SKM-1 (cell line): Measurements from ENCODE around the gene S100B.
A peak's percentile ranks its signal among the peaks of the same experiment; 100 is the strongest.
"Not testable (repeated sequence)": the region's sequence is repeated elsewhere in the genome, so short reads cannot be mapped to it uniquely, and the experiment has no call there.

Source experiments
- DNase-seq: peaks from one replicate; lab custom pipeline; 2025; ENCODE audit not compliant: unreplicated experiment; lab: John Stamatoyannopoulos, UW

S100B gene

GRCh38 chr21:46604975-46605766 lies at the start of gene S100B:
TSS of gene S100B (minus strand) at chr21:46605082. CDS start at chr21:46602415, 2,667 bp downstream.
- DNase-seq: peak; percentile 56

DNA sequence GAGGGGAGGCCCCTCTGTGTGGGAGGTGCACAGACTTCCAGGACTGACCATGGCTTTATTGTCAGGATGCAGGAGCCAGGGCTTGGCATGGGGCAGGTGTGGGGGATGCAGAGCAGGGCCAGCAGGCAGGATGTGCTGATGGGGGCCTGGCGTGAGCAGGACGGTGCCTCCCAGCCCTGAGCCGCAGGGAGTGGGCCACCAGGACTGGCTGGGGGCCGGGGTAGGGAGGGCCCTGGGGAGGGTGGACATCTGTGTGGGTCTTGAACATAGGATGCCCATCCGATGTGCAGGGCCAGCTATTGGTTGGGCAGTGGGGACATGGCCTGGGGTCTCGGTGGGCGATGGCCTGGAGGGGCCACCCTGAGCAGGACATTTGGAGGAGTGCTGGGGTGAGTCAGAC lies 46.2 kb upstream of the S100B start:
- no peak for DNase-seq

DNA sequence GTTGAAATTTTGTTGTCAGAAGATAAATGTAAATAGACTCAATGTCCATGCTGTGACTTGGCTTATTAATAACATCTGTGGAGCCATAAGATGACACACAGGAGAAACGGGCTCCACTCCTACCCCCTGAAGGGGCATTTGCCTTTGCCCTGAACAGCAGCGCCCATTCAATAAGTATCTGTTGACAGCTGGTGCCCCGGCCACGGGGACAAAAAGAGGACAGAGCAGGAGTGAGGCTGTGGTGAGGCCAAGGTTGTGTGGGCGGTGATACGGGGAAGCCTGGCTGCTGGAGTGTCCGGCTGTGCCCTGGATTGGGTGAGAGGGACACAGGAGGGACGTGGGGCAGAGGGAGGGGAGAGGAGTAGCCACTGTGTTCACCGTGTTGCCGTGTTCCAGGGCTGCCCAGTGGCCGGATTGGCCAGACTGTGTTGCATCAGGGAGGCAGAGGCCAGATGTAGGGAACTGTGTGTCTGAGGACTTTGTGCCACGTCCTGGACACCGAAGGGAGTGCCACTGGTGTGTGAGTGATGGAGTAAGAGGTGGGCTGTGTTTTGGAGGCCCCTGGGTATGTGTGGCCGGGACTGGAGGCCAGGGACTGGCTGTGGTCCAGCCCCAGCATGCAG lies 45.7 kb upstream of the S100B start:
- DNase-seq: no peak

DNA sequence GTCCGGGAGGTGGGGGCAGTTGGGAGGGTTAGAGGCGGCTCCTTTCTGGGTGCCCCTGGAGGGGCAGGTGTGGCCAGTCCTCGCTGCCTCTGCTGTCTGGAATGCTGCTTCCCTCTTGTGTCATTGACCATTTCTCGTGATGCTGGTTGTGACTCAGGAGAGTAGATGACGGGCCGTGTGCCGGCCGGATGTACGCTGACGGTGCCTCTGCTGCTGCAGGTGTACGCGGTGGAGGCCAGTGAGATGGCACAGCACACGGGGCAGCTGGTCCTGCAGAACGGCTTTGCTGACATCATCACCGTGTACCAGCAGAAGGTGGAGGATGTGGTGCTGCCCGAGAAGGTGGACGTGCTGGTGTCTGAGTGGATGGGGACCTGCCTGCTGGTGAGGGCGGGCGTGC lies 44.5 kb upstream of the S100B start:
- no peak for DNase-seq

- DNase-seq: no peak
These were observed 43.7 kb upstream of the S100B start for GRCh38 chr21:46648539-46648938.

GRCh38 chr21:46646541-46647154 lies 41.8 kb upstream of the S100B start:
- no peak for DNase-seq

GRCh38 chr21:46645840-46646239 lies 41.0 kb upstream of the S100B start:
- no peak for DNase-seq

DNA sequence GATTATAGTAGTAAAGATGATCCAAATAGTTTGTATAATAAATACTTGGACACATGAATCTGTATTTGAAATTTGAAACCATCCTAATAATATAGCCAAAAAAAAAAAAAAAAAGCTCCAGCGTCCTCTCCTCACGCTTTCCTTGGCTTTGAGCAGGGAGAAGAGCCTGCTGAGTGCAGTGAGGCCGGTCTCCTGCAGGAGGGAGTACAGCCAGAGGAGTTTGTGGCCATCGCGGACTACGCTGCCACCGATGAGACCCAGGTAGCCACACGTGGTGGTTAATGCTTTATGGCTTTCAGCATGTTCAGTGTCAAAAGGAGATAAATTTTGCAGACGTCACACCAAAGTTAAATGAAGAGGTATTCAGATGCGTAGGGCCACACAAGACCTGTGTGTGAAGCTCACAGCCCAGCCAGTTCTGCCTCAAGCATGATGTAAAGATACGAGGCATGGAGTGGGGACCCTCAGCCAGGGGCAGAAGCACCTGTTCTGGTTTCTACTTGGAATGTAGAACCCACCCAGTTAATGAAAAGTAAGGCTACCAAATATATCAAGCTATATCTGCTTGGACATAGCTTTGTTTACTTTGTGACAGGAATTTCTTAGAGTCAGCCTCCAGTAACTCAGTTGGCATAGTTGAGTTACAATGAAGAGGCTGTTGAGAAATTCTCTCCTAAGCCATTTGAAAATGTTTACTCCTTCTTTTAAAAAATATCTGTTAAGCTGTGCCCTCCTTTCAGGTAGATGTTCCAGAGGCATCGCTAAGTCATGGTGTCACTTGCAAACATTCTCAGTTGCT lies 38.7 kb upstream of the S100B start:
- DNase-seq: no peak

DNA sequence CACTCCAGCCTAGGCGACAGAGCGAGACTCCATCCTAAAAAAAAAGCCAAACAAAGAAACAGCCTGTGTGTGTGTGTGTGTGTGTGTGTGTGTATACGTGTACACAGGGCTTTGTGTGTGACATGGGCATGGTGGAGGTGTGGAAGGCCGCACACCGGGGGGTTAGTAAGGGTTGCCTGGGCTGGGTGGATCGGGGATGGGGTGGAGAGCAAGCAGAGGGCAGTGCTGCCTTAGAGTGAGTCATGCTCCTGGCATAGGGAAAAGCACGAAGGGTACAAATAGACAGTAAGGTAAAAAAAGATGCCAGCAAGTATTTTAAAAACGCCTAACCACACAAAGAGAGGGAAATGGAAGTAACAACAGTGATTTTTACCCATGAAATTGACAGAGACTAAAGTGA lies 36.8 kb upstream of the S100B start:
- no peak for DNase-seq

- DNase-seq: no peak
These were observed 34.9 kb upstream of the S100B start for GRCh38 chr21:46639489-46640386.

DNA sequence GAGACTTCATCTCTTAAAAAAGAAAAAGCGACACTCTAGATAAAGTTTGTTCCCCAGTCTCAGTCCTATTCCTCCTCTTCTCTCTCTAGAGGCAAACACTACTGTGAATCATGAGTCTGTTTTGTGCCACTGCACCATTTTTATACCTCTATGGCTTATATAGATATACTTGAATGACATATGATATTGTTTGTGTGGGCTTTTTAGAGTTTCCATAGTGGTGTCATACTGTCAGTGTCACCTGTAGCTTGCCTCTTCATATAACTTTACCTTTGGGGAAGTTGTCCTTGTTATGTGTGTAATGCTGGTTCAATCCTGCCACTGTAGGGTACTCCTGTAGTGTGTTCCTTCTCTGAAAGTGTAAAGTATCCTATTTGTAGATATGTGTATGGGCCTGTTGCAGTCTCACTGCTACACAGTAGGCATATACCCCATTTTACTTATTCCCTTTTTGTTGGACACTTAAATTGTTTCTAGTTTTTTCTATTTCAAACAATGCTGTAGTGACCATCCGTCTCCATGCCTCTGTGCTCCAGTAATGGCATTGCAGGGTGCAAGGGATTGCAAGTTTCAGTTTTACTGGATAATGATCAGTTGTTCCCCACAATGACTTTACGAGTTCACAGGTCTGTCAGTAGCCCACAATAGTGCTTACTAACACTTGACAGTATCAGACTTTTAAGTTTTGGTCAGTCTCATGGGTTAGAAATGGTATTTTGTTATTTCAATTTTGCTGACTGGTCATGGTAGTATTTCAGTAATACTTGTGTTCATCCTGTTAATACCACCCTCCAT lies 33.3 kb upstream of the S100B start:
- DNase-seq: no peak

DNA sequence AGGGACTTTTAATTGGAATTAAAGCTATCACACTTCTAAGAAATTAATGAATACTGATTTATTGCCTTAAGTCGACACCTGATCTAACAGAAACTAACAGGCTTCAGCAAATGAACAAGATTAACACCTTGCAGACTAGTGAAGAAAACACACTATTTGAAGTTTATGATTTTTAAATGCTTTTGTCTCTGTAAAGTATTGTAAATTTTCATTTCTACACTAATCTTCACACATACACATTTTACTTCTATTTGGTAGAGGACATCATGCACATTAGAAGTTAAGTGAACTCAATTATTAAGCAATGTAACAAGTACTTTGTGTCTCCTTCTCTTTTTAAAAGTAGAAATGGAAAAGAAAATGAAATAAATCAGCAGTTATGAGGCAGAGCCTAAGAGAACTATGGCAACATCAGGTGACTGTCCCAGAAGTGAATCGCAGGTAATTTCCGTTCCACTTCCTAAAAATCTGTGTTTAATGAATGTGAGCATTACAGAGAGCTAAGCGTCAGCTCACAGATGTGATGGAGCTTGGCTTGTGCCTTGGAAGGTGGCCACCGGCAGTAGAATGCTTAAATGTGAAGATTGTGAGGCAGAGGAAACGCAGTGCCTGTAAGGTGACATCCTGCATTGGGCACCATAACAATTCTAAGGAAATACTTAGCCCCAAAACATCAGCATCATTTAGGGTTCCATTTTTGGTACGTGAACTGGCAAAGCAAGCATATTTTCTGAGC lies 31.8 kb upstream of the S100B start:
- no peak for DNase-seq

- no peak for DNase-seq
These were observed 31.3 kb upstream of the S100B start for GRCh38 chr21:46636181-46636512.

GRCh38 chr21:46635324-46636180 lies 30.7 kb upstream of the S100B start, which contains the start of gene PRMT2:
TSS of gene PRMT2 (plus strand) at chr21:46635674. CDS start at chr21:46636952, 1,278 bp downstream.
- peak; percentile 83 for DNase-seq

DNA sequence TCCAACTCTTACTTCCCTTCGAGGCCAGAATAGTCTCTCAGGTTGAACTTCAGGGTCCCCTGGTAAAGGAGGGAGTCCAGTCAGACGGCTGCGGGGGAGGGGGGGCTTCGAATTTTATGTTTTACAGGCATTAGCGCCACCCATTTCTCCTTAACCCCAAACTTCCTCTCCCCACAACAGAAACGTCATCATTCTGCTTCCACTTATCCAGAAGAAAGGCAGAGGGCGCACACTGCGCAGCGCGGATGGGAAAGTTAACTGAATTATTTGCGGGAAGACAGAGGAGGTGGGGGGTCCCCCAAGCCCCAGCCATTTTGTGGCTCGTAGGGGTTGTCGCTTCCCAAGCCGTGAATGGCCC lies 30.1 kb upstream of the S100B start:
- peak; percentile 58 for DNase-seq

DNA sequence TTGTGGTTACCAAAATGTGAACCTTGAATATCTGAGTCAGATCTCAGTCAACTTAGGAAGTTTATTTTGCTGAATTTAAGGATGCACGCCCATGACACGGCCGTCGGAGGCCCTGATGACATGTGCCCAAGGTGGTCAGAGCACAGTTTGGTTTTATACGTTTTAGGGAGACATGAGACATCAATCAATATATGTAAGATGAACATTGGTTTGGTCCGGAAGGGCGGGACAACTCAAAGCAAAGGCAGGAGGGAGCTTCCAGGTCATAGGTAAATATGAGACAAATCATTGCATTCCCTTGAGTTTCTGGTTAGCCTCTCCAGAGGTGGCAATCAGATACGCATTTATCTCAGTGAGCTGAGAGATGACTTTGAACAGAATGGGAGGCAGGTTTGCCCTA lies 29.5 kb upstream of the S100B start:
- DNase-seq: no peak

- DNase-seq: no peak
These were observed 28.7 kb upstream of the S100B start for GRCh38 chr21:46633566-46633965.

GRCh38 chr21:46630915-46631314 lies 26.0 kb upstream of the S100B start:
- DNase-seq: not testable (repeated sequence)
